CD4-positive, alpha-beta T cell treated with Interleukin-1 beta for 1 hour (primary cell): ENCODE results near the gene SLC25A38.
A peak's percentile ranks its signal among the peaks of the same experiment; 100 is the strongest.
"Not testable (repeated sequence)": the region's sequence is repeated elsewhere in the genome, so short reads cannot be mapped to it uniquely, and the experiment has no call there.

Source experiments
- DNase-seq, 2 donors: peaks; one replicate each; pipeline ENCODE4 v3.0.0-alpha.2; 2020 to 2022

The SLC25A38 gene

DNA sequence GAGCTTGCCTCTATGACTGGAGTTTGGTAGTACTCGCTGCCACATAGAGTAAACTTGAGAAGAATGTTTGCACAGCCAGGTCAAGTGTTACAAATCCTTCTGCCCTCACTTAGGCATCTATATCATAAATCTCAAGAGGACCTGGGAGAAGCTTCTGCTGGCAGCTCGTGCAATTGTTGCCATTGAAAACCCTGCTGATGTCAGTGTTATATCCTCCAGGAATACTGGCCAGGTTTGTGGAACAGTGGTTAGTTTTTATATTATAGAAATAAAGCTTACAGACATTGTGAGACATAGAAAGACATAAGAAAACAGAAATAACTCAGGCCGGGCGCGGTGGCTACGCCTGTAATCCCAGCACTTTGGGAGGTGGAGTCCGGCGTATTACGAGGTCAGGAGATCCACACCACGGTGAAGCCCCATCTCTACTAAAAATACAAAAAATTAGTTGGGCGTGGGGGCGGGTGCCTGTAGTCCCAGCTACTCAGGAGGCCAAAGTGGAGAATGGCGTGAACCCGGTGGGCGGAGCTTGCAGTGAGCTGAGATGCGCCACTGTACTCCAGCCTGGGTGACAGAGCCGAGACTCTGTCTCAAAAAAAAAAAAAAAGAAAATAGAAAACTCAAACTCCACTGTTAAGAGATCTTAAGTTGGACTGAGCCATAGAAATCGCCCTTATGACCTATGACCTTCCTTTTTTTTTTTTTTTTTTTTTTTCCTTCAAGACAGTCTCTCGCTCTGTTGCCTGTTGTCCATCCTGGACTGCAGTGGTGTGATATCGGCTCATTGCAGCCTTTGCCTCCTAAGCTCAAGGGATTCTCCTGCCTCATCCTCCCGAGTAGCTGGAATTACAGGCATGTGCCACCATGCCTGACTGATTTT lies 25.6 kb downstream of the SLC25A38 start:
- peak; percentile 9 to 48 for DNase-seq

DNA sequence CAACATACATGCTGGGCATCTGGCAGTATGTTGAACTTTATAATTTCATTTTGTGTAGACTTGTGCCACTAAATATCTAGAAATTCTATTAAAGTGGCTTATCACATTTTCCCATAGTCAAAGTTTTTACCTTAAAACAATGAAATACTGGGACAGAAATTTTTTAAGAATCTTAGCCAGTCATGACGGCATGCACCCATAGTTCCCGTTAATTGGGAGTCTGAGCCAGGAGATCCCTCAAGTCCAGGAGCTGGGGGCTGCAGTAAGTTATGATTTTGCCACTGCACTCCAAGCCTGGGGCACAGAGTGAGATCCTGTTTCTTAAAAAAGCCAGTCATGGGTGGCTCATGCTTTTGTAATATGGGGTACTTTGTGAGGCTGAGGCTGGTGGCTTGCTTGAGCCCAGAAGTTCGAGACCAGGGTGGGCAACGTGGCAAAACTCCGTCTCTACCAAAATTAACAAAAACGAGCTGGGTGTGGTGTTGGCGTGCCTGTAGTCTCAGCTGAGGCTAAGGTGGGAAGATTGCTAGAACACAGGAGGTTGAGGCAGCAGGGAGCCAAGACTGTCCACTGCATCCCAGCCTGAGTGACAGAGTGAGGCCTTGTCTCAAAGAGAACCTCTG lies 26.5 kb downstream of the SLC25A38 start:
- no peak for DNase-seq

DNA sequence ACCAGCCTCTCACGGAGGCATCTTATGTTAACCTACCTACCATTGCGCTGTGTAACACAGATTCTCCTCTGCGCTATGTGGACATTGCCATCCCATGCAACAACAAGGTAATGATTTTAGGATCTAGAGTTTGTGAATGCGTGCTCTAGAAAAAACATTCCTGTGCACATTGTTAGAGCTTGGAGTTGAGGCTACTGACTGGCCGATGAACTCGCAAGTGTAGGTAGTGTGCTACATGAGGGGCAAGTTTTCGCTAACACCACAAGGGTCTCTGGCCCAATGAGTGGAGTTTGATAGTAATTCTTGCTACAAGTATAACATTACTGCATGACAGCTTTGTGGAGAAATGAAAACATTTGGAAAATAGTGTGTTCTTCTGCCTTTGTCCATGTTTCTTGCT lies 27.7 kb downstream of the SLC25A38 start:
- DNase-seq: no peak

DNA sequence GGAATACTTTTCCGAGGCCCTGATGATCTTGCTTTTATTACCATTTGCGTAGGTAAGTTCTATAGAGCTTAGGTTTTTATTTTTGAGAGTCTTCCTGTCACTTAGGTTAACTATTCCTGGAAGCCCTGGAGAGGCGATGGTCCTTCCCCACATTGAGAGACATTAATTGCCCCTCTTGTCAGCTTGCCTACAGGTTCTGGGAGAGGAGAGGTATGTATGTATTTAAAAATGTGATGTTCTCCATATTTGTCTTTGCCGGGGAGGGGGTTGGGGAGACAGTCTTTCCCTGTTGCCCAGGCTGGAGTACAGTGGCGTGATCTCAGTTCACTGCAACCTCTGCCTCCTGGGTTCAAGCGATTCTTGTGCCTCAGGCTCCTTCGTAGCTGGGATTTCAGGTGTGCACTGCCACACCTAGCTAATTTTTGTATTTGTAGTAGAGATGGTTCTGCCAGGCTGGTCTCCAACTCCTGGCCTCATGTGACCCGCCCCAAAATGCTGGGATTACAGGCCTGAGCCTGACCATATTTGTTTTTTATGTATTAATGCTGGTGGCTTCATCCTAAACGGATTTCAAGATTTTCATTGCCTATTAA lies 29.6 kb downstream of the SLC25A38 start:
- no peak for DNase-seq

DNA sequence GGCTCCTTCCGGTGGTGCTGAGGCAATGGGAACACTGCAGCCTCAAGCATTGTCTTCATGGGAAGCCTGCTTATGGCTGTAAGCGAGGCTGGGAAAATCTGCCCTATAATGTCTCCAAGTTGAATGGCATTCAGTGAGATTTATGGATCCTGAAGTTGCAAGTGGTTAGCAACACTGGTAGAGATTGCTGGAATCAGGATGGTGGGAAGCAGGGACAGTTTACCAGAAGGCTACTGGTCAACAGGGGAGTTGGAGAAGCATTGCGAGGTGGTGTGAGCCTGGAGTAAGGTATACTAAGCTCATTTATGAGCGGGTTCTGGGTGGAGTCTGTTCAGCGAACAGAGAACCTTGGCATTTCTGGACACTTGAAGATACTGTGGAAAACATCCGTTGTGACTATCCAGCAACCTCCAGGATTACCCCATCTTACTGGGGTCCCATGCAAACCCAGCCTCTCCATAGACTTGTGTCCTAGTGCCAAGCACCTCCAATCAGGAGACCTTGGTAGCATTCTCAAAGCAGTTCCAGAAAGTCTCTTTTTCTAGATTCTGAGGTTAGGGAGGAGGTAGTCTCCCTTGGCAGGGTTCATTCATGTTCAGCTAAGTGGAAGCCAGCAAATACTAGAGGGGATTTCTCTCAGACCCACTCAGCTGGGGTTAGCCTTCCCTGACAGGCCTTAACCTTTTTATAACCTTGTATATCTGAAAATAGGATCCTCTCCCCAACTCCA lies 30.7 kb downstream of the SLC25A38 start:
- DNase-seq: no peak

DNA sequence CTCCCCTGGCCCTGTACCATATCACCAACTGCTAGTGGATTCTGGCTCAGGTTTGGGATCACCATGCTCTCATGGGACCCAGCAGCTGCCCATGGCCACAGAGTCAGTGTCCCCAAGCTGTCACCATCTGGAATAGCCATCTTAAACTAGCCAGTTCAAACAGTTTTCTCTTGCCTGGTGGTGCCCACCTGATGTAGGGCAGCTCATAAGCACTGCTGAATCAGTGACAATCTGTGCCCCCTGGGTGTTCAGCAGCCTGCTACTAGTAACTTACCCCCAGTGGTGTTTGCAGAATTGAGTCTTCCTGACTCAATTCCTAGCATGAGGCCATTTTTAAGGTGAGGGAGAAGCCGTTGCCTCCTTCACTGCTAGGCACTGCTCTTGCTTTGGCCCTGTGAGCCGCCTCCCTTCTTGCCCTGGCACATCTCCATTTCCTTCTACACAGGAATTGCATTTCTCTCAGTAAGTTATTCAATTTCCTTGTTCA lies 31.3 kb downstream of the SLC25A38 start:
- DNase-seq: no peak

DNA sequence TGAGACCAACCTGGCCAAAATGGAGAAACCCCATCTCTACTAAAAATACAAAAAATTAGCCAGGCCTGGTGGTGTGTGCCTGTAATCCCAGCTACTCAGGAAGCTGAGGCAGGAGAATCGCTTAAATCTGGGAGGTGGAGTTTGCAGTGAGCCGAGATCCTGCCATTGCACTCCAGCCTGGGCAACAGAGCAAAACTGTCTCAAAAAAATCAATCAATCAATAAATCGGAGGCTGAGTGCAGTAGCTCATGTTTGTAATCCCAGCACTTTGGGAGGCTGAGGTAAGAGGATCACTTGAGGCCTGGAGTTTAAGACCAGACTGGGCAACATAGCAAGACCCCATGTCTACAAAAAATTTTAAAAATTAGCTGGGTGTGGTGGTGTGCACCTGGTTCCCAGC lies 32.1 kb downstream of the SLC25A38 start:
- not testable (repeated sequence) for DNase-seq

DNA sequence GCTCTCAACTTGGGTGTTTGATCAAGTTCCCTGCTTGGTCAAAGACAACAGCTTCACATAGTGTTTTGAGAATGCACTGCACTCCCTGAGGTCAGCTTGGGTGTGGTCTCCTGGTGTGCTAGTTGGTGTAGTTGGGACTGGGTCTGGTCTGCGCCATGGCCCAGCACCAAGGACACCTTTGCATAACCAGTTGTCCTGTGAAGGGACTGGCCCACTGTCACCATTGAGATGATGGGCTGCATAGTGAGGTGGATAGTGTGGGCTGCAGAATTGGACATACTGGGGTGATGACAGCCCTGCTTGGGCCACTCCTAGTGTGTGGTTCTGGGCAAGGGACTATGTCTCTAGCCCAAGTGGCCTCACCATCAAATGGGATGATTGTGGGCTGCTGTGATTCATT lies 32.8 kb downstream of the SLC25A38 start:
- DNase-seq: no peak

DNA sequence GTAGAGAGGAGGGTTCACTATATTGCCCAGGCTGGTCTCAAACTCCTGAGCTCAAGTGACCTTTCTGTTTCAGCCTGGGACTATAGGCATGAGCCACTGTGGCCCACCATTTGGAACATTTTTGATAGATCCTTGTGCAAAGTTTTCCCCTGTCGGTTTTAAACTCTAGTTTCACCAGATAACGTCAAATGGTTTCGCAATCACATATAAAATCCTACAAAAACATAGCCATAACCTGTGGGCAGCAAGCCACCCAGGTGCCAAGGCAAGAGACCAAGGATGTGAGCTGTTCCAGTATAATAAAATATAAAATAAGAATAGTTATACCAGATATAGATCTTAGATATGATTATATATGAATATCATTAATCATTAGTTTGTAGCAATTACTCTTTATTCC lies 33.8 kb downstream of the SLC25A38 start:
- DNase-seq: not testable (repeated sequence)

DNA sequence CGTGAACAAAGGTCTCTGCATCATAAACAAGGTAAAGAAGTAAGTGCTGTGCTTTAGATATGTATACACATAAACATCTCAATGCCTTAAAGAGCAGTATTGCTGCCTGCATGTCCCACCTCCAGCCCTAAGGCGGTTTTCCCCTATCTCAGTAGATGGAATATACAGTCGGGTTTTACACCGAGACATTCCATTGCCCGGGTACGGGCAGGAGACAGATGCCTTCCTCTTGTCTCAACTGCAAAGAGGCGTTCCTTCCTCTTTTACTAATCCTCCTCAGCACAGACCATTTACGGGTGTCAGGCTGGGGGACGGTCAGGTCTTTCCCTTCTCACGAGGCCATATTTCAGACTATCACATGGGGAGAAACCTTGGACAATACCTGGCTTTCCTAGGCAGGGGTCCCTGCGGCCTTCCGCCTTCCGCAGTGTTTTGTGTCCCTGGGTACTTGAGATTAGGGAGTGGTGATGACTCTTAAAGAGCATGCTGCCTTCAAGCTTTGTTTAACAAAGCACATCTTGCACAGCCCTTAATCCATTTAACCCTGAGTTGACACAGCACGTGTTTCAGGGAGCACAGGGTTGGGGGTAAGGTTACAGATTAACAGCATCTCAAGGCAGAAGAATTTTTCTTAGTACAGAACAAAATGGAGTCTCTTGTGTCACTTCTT lies 35.5 kb downstream of the SLC25A38 start:
- DNase-seq: not testable (repeated sequence)

DNA sequence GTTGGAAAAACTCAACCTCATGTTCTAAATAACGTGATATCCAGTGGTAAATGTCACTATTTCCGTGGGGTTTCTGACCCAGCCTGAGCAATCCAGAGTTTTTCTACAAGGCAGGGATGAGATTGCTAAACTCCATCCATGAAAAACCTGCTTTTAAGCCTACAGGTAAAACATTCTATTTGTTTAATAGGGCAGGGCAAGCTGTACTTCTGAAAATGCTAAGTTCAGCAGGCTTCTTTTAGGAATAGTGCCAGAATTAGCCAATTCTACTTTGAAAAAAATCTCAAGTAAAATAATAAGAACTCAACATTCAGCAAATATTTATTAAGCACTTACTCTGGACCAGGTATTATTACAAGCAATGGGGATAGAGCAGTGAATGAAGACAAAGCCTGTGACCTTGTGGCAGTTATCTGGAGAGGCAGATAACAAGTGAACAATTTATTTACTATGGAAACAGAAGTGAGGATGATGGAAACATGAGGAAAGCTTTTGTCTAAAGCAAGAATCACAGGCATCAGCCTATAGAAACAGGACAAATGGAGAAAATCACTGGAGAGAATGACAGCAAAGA lies 36.7 kb downstream of the SLC25A38 start:
- no peak for DNase-seq

DNA sequence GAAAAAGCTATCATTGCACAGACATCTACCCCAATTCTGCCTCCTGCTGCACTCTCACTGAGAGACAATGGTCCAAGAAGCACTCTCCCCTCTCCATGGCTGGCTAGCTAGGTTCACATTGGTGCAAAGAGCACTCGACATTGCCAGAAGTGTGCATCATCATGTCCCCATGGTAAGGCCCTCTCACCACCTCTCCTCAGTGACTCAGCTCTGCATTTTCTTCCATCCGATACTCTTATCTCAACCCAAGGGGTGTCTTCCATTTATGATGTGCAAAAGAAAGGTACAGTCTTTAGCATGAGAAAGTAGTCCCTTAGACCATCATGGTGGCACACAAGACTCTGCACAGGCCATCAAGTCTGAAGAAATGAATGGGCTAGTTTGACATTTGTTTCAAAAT lies 37.4 kb downstream of the SLC25A38 start:
- no peak for DNase-seq

DNA sequence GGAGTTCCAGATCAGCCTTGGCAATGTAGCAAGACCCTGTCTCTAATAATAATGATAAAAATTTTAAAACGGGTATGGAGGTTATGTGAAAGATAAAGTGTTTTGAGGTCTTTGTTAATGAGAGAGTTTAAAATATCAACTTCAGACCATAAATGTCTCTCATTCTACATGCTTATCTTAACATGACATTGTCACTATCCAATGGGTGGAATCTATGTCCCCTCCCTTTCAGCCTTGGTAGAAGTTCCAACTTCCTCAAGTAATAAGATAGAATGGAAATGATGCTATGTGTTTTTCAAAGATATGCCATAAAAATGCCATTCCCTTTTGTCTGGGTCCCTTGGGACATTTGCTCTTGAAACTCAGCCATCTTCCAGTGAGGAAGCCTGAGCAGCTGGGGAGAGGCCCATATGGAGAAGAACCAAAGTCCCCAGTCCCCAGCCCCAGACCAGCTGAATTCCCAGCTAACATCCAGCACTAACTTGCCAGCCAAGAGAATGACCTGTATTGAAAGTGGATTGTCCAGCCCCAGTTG lies 40.3 kb downstream of the SLC25A38 start:
- no peak for DNase-seq

DNA sequence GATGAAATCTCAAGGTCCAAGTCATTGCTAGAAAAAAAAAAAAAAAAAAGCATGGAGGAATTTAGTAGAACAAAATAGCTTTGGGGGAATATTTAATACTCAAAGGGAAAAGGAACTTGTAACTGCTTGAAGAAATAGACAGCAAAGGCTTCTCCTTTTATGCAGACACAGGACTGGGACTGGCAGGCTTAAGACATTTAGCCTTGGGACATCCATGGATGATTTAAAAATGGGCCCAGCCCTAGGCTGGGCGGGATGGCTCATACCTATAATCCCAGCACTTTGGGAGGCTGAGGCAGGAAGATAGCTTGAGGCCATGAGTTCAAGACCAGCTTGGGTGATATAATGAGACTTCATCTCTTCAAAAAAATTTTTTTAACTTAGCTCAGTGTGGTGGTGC lies 43.1 kb downstream of the SLC25A38 start:
- no peak for DNase-seq

DNA sequence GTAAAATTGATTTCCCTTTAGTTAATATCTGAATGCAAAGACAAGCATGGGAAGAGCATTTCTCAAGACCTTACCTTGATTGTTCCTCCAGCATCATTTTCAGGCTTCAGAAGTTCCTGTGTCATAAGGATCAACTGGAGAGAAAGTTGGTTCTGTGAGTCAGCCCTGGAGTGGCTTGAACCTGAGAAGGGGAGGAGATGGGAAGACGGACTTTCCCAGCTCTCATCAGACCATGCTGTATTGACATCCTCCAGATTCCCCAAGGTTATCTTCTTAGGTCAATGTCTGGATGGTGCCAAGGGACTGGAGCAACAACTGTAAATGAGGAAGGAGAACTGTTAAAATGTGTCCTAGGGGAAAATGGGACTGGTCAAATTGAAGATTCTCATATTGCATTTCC lies 44.3 kb downstream of the SLC25A38 start:
- no peak for DNase-seq

DNA sequence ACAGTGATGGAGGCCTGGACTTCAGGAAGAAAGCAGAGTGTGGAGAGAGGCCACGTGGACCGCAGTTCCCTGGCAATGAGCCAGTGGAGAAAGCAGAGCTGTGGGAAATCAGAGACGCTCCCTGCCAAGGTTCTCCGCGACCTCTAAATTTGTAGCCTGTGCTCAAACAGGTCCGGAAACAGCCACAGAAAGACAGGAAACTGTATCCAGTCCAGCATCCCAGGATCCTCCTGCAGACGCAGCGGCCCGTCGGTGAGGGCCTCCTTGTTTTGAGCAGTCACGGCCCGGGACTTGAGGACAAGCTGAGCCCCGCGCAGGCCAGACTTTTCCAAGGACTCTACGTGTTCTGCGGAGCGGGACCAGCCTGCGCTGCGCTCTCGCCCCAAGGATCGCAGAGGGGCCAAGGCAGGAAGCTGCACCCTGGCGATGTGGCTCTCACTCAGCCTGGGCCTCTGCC lies 45.6 kb downstream of the SLC25A38 start:
- no peak for DNase-seq

DNA sequence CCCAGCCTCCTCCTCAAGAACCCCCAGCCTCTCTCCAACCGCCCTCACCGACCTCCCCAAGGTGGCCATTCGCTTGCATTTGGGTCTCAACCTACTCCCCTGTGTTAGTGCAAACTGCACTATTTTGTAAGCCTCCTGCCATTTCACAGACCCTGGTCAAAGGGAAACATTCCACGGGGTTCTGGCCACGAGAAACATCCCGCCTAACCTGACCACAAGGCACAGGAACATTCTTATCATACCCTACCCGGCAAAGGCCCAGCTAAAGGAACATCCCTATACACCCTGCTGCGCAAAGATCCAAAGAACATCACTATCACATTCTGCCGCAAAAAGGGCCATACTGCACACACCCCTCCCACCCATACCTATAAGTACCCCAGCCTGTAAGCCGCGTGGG lies 46.3 kb downstream of the SLC25A38 start:
- DNase-seq: no peak

DNA sequence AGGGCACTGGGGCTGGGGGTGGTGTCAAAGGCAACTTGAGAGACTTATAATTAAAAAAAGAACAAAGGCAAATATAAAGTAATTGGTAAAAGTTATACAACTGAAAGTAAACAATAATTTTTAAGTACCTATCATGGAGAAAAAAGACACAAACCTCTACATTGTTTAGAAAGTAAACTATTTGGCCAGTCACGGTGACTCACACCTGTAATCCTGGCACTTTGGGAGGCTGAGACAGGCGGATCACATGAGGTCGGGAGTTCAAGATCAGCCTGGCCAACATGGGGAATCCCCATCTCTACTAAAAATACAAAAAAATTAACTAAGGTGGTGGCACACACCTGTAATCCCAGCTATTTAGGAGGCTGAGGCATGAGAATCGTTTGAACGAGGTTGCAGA lies 49.2 kb downstream of the SLC25A38 start:
- DNase-seq: no peak

DNA sequence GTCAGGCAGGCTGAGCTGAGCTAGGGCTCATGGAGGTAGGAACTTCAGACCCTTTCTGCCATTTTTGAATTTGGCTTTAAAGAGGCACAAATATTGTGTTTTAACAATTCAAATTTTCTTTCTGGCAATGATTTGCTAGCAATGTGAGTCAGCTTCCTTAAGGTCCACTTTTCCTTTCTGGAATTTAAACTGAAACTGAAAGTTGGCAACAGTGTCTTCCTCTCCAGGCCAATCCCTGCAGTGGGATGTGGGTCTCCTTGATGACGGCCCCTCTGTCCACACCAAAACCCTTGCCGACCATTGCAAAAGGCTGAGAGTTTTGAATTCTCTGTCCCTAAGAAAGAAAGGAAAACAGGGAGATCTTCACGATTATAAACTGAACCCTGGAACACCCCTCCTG lies 50.5 kb downstream of the SLC25A38 start:
- no peak for DNase-seq

DNA sequence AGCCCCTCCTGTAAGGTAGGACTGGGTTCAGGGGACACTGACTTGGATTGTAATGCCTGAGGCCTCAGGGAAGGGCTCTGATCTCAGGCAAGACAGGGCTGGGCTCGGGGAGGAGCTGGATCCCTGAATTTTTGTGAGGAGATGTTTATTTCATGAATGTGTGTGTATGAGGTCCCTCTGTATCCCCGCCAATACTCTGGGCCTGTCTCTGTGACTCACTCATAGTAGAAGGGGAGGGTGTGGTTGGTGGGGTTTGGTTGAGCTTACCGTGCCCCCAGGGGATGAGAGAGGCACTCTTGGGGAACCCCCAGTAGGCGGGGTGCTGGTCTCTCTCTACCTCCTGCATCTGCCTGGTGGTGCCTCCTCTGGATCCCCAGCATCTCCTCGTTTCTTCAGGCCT lies 51.4 kb downstream of the SLC25A38 start:
- no peak for DNase-seq

DNA sequence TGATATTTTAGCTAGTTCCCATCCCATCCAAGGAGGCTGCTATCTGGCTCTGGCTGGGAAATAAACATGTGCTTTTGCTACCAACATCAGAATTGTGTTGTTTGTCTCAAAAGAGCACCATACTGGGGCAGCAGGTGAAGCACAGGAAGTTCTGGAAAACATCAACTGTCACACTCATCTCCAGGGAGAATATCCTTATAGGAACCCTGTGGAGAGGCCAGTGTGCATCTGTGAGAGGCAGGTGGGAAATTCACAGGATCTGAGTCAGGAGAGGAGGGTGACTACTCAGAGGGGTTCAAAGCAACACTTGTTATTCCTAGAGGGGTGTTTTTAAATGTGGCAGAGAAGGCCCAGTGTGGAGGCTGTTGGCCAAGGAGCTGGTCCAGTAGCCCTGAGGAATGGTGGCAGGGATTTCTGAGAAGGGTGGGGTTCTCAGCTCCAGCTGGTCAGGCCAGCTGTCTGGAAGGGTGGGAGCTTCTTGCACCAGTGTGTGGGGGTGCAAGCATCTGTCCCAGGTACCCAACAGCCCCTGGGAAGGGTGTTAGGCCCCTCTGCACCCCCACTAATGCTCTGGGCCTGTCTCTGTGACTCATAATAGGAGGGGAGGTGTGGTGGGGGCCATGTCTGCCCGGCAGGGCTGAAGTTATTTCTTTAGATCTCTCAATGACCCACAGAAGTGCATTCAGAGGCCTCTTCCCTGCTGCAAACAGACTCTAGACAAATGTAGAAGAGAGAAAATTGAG lies 52.0 kb downstream of the SLC25A38 start:
- DNase-seq: no peak
